ENCODE data around the gene STK32A. TPM values are rescaled to one million over a fixed set of nuclear protein-coding genes. Genes with fewer than 3 reads are reported as not detected.

The STK32A gene
- total and polyA plus RNA-seq, 9 of the 15 experiments (the other 6 are each of a cell fraction or from before 2014, with no cell fraction given): not detected

- FAIRE-seq (no peak), ATAC-seq (no peak), DNase-seq (ENCODE audit: extremely low read depth in 1 of 4, low spot score in 3 of 4) (peak in 3 of 4 experiments; percentile 7 to 13 (median 12))
- Histone ChIP-seq H3K9me1 (ENCODE audit: control insufficient read depth, insufficient read depth, low read length) (no peaks in the 10 kb centered on the region), H3K79me2 (ENCODE audit: control insufficient read depth, insufficient read depth, low read length) (no peaks in the 10 kb centered on the region), H2AFZ (ENCODE audit: low read depth, low read length) (no peak overlapping the region), H3K4me3 (no peak overlapping the region), H3K36me3 (ENCODE audit: control insufficient read depth, insufficient read depth, low read length) (no peaks in the 10 kb centered on the region), H3K9ac (ENCODE audit: insufficient read depth in 1 of 2, low read depth in 2 of 2, low read length in 2 of 2) (no peak overlapping the region), H3K4me2 (ENCODE audit: insufficient read depth, low read length) (no peak overlapping the region), H4K20me1 (replicated peaks; ENCODE audit: control insufficient read depth, insufficient read depth, low read length) (no peaks in the 10 kb centered on the region), H3K9me3 (replicated peaks; ENCODE audit: control insufficient read depth, insufficient read depth, low read depth, low read length) (0 out of 2 replicates have a peak, but pooled peaks cover 1% of the 10 kb centered on the region), H3K4me1 (replicated peaks in 1 of 2; ENCODE audit: control insufficient read depth in 2 of 2, insufficient read depth in 2 of 2, low read length in 2 of 2) (no peaks in the 10 kb centered on the region), H3K27me3 (ENCODE audit: control insufficient read depth in 2 of 2, insufficient read depth in 2 of 2, low read length in 2 of 2) (no peaks in the 10 kb centered on the region), H3K27ac (ENCODE audit: extremely low read depth, low read depth, low read length) (no peak overlapping the region)
- 0% methylated on average over 3 of the region's 3 CpGs for WGBS (ENCODE audit: insufficient coverage, low coverage, missing lambda C conversion rate)
- intact Hi-C loops (cut with micrococcal nuclease): loop anchor here (10.0 kb wide), 1 partner anchor 171 kb away; no protein-coding TSS in a partner anchor
- no TSS peak for BruUV-seq (replicated peaks)
- ChIA-PET CTCF (ENCODE audit: low intra/inter-chr PET ratio) (no interaction called here), POLR2A (no interaction called here)
- TF ChIP-seq RAD21 (CRISPR knock-in tag; conservative IDR thresholded peaks at IDR 0.05 in 1 of 2, IDR thresholded peaks at IDR 0.05 in 1 of 2) (peak in 1 of 2 experiments; percentile 39; a peak in 3 of 4 replicates), TFAP4 (CRISPR knock-in tag; IDR thresholded peaks at IDR 0.05; ENCODE audit: borderline replicate concordance) (no peak)
- in situ Hi-C loops (cut with MboI): no loop called here
Measured at GRCh38 chr5:147223948-147224791, 10.7 kb upstream of the STK32A start.

GRCh38 chr5:147225938-147226337, 8.9 kb upstream of the STK32A start:
- H3K9me1 ChIP-seq (ENCODE audit: control insufficient read depth, insufficient read depth, low read length): no peaks in the 10 kb centered on the region
- no peak for FAIRE-seq
- H3K9ac ChIP-seq (ENCODE audit: insufficient read depth in 1 of 2, low read depth in 2 of 2, low read length in 2 of 2): no peak overlapping the region
- POLR2A ChIA-PET: no interaction called here
- no peaks in the 10 kb centered on the region for H3K4me1 ChIP-seq (replicated peaks in 1 of 2; ENCODE audit: control insufficient read depth in 2 of 2, insufficient read depth in 2 of 2, low read length in 2 of 2)
- BruUV-seq (replicated peaks): no TSS peak
- WGBS (ENCODE audit: insufficient coverage, low coverage, missing lambda C conversion rate): 0% methylated on average over 9 of the region's 9 CpGs
- CTCF ChIA-PET (ENCODE audit: low intra/inter-chr PET ratio): no interaction called here
- no peaks in the 10 kb centered on the region for H3K79me2 ChIP-seq (ENCODE audit: control insufficient read depth, insufficient read depth, low read length)
- H4K20me1 ChIP-seq (replicated peaks; ENCODE audit: control insufficient read depth, insufficient read depth, low read length): no peaks in the 10 kb centered on the region
- in situ Hi-C loops (cut with MboI): no loop called here
- 0 out of 2 replicates have a peak, but pooled peaks cover 1% of the 10 kb centered on the region for H3K9me3 ChIP-seq (replicated peaks; ENCODE audit: control insufficient read depth, insufficient read depth, low read depth, low read length)
- no peaks in the 10 kb centered on the region for H3K27me3 ChIP-seq (ENCODE audit: control insufficient read depth in 2 of 2, insufficient read depth in 2 of 2, low read length in 2 of 2)
- no peaks in the 10 kb centered on the region for H3K36me3 ChIP-seq (ENCODE audit: control insufficient read depth, insufficient read depth, low read length)
- intact Hi-C loops (cut with micrococcal nuclease): loop anchor here (10.0 kb wide), 1 partner anchor 169 kb away; no protein-coding TSS in a partner anchor
- H3K27ac ChIP-seq (ENCODE audit: extremely low read depth, low read depth, low read length): no peak overlapping the region
- H2AFZ ChIP-seq (ENCODE audit: low read depth, low read length): no peak overlapping the region
- no peak overlapping the region for H3K4me3 ChIP-seq
- no peak overlapping the region for H3K4me2 ChIP-seq (ENCODE audit: insufficient read depth, low read length)
- ATAC-seq: no peak
- DNase-seq (ENCODE audit: extremely low read depth in 1 of 4, low spot score in 3 of 4): no peak
- TF ChIP-seq E2F4 (CRISPR knock-in tag; IDR thresholded peaks at IDR 0.05; ENCODE audit: low read depth): no peak
- no peak for TF ChIP-seq SMARCE1 (IDR thresholded peaks at IDR 0.05)
- no peak for TF ChIP-seq NR3C1 (CRISPR knock-in tag; IDR thresholded peaks at IDR 0.05)
- TF ChIP-seq ZKSCAN8 (CRISPR knock-in tag; IDR thresholded peaks at IDR 0.05): no peak
- no peak for TF ChIP-seq HSF4 (CRISPR knock-in tag; IDR thresholded peaks at IDR 0.05; ENCODE audit: borderline replicate concordance)
- no peak for TF ChIP-seq STAT5B (CRISPR knock-in tag; IDR thresholded peaks at IDR 0.05)
- no peak for TF ChIP-seq NFXL1 (CRISPR knock-in tag; IDR thresholded peaks at IDR 0.05)
- TF ChIP-seq TBP (optimal IDR thresholded peaks at IDR 0.05; ENCODE audit: low read depth, low read length): no peak
- no peak for TF ChIP-seq ZNF197 (CRISPR knock-in tag; IDR thresholded peaks at IDR 0.05; ENCODE audit: low read depth)
